Pancreas (tissue), 10 donors: ENCODE data around the gene GRB7. TPM values are rescaled to one million over a fixed set of nuclear protein-coding genes. Genes with fewer than 3 reads are reported as not detected.
A peak's percentile ranks its signal among the peaks of the same experiment; 100 is the strongest.

Source experiments
- ATAC-seq, 4 donors: fragments of 200-7000 bp; cut with Tn5 transposase; one replicate each; pipeline versions ENCODE4 v1.8.0 to v1.9.1; 2020; ENCODE audit warnings: mild to moderate bottlenecking in 4 of 4, moderate library complexity in 4 of 4
- DNase-seq, 6 donors: peaks; one replicate each; pipeline ENCODE4 v3.0.0-alpha.2; 2020
- FAIRE-seq: peaks from 2 replicates; lab custom pipeline; 2012; peaks lifted over from hg19 to GRCh38; lab: Jason Lieb, UNC
- H3K27ac ChIP-seq, 4 donors: fragments of 200-600 bp; sonication (generic); 1 replicate in 3 of 4; 2 replicates in 1 of 4; pipeline versions ENCODE4 v1.5.0 to v1.8.0; 2020
- H3K27me3 ChIP-seq, 4 donors: fragments of 200-600 bp; one replicate each; pipeline ENCODE4 v1.8.0; 2021
- H3K36me3 ChIP-seq, 3 donors: fragments of 200-600 bp; sonication (generic) in 1 of 3; one replicate each; pipeline versions ENCODE4 v1.5.0 to v1.8.0; 2020 to 2021
- H3K4me1 ChIP-seq, 3 donors: fragments of 200-600 bp; one replicate each; pipeline ENCODE4 v1.8.0; 2021
- H3K4me3 ChIP-seq, 4 donors: fragments of 200-600 bp; sonication (generic) in 2 of 4; one replicate each; pipeline versions ENCODE4 v1.5.0 to v1.8.0; 2020 to 2021
- H3K9me3 ChIP-seq, 4 donors: fragments of 200-600 bp; one replicate each; pipeline ENCODE4 v1.8.0; 2021
- CTCF ChIP-seq, 4 donors: fragments of 200-600 bp; sonication (generic) in 3 of 4; IDR thresholded peaks; one replicate each; pipeline versions ENCODE4 v1.5.0 to v1.8.0; 2021; ENCODE audit warnings: antibody characterized with exemption in 4 of 4
- WGBS, 2 donors: extraction: QIAGEN DNeasy Blood & Tissue Kit; methylation state at CpG; one replicate each; pipeline ENCODE4 v1.1.7; 2013; 5-methylcytosine and 5-hydroxymethylcytosine counted together
- intact Hi-C, 3 donors: fragments of 100-400 bp; cut with DNase I; formaldehyde crosslinking; loops; one replicate each; pipeline versions ENCODE4 v1.11.1 to v1.14.2; 2022
- polyA plus RNA-seq, 2 donors: library from polyadenylated mRNA; stranded (reverse); fragments of 200-250 nt; gene quantifications; one replicate each; pipeline ENCODE4 v1.2.3, GENCODE V29; 2013
- total RNA-seq, 6 donors: library from RNA; stranded (reverse); fragmentation: NEBNext Ultra II Directional in 4 of 6; extraction: Animal tissue kit (Norgen Biotek cat#: 25700) in 4 of 6; gene quantifications; one replicate each; pipeline versions ENCODE4 v1.2.1 to v1.2.4, GENCODE V29; 2021 to 2023
- donor health status: healthy with polysubstance abuse.
- donor health status: DM: no; HTN: no; CAD: no; lungs with moderate emphysema.
- donor health status: DM: no; HTN: no; CAD: no.
- donor health status: control.
- donor health status: control.
- donor health status: Bipolar disorder and iron deficiency.
- donor health status: DM: yes; HTN: yes; CAD: no.
- donor health status: DM: no; HTN: no; CAD: no.
- donor health status: DM: no; HTN: no; CAD: no.
- donor health status: DM: yes; HTN: yes; CAD: no.

The GRB7 gene
- total and polyA plus RNA-seq, 8 donors = 17.8 to 64.4 (median 32.4) TPM

GRCh38 chr17:39732586-39732985 is 5.2 kb upstream of the GRB7 start:
- TF ChIP-seq CTCF (IDR thresholded peaks at IDR 0.05) = no peak
- intact Hi-C loops = no loop called here
- Histone ChIP-seq H3K4me3 (no peak overlapping the region), H3K9me3 (no peaks in the 10 kb centered on the region), H3K36me3 (peaks cover 0 to 10% (median 0%) of the 10 kb centered on the region in 3 donors), H3K27me3 (no peaks in the 10 kb centered on the region), H3K27ac (no peak overlapping the region), H3K4me1 (peaks cover 7 to 14% (median 10%) of the 10 kb centered on the region in 3 donors)
- no peak for FAIRE-seq
- no peak for ATAC-seq
- WGBS, 2 donors = 97 to 98% methylated on average over 3 of the region's 3 CpGs
- no peak for DNase-seq

- 75 to 76% methylated on average over 2 of the region's 2 CpGs for WGBS, 2 donors
- no peaks in the 10 kb centered on the region for H3K27me3 ChIP-seq
- H3K27ac ChIP-seq = no peak overlapping the region
- ATAC-seq = no peak
- intact Hi-C loops = no loop called here
- H3K4me1 ChIP-seq = peaks cover 9 to 14% (median 10%) of the 10 kb centered on the region in 3 donors
- H3K36me3 ChIP-seq = no peaks in the 10 kb centered on the region
- no peak for FAIRE-seq
- no peak overlapping the region for H3K4me3 ChIP-seq
- no peaks in the 10 kb centered on the region for H3K9me3 ChIP-seq
- peak in 1 of 6 donors; percentile 15 for DNase-seq
- TF ChIP-seq CTCF (IDR thresholded peaks at IDR 0.05) = no peak
These were observed 1.9 kb upstream of the GRB7 start for GRCh38 chr17:39735882-39736281.

DNA sequence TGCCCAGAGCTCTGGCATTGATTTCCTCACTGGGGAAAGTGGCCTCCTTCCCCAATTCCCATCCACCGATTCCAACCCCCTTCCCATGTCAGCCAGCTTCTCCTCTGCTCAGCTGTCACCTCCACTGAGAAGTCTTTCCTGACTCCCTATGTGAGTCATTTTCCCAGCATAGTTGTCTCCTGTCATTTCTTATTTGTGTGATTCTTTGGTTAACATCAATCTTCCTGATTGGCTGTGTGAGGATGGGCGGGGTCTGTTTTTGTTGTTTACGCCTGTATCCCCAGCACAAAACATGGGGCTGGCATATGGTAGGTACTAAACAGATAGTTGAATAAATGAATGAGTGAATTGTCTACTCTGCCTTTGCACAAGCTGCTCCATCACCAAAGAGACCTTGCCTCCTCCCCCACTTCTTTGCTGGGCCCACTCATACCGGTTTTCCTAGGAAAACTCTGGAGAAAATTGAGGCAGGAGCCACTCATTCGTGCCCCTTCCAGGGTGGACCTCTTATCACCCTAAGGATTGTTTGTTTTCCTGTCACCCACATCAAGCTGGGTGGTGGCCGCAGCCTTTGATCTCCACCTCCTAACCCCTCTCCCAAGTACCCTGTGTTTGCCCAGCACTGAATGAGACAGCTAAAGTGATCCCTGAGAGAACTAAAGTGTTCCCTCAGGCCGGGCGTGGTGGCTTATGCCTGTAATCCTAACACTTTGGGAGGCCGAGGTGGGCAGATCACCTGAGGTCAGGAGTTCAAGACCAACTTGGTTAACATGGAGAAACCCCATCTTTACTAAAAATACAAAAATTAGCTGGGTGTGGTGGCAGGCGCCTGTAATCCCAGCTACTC is 1.2 kb upstream of the GRB7 start:
- intact Hi-C loops = no loop called here
- Histone ChIP-seq H3K4me3 (peak overlapping the region in 2 of 4 donors; percentile 65 to 79), H3K36me3 (no peaks in the 10 kb centered on the region), H3K27me3 (no peaks in the 10 kb centered on the region), H3K9me3 (no peaks in the 10 kb centered on the region), H3K27ac (peak overlapping the region; percentile 78 to 97 (median 94)), H3K4me1 (peaks cover 10 to 20% (median 16%) of the 10 kb centered on the region in 3 donors)
- TF ChIP-seq CTCF (IDR thresholded peaks at IDR 0.05) = no peak
- no peak for FAIRE-seq
- peak in 4 of 6 donors; percentile 8 to 28 (median 18) for DNase-seq
- no peak for ATAC-seq
- WGBS, 2 donors = 39 to 41% methylated on average over 10 of the region's 10 CpGs

- H3K27me3 ChIP-seq = no peaks in the 10 kb centered on the region
- FAIRE-seq (no peak), DNase-seq (peak in 4 of 6 donors; percentile 64 to 82 (median 72)), ATAC-seq (peak; percentile 2 to 35 (median 27))
- peaks cover 10 to 20% (median 16%) of the 10 kb centered on the region in 3 donors for H3K4me1 ChIP-seq
- WGBS, 2 donors = 11 to 15% methylated on average over 13 of the region's 13 CpGs
- peaks cover 0 to 1% (median 0%) of the 10 kb centered on the region in 3 donors for H3K36me3 ChIP-seq
- H3K27ac ChIP-seq = peak overlapping the region; percentile 78 to 97 (median 94)
- no peaks in the 10 kb centered on the region for H3K9me3 ChIP-seq
- H3K4me3 ChIP-seq = peak overlapping the region; percentile 57 to 79 (median 63)
- TF ChIP-seq CTCF (IDR thresholded peaks at IDR 0.05) = no peak
- intact Hi-C loops = no loop called here
These were observed 455 bp upstream of the GRB7 start for GRCh38 chr17:39737206-39737759.
